HEK293T (cell line): ENCODE measurements around the gene SLAMF9.

Source experiments
- ELF4 ChIP-seq: fragments of 450-650 bp; IDR thresholded peaks from 2 replicates; pipeline ENCODE4 v1.6.1; 2017; ENCODE audit warnings: antibody characterized with exemption
- HDGF ChIP-seq: fragments of 450-650 bp; IDR thresholded peaks from 2 replicates; pipeline ENCODE4 v1.6.1; 2017; ENCODE audit warnings: antibody characterized with exemption, borderline replicate concordance
- SP1 ChIP-seq: fragments of 450-650 bp; IDR thresholded peaks from 2 replicates; pipeline ENCODE4 v1.6.1; 2017
- SUZ12 ChIP-seq: fragments of 450-650 bp; IDR thresholded peaks from 2 replicates; pipeline ENCODE4 v1.6.1; 2016; ENCODE audit warnings: mild to moderate bottlenecking
- TF ChIP-seq, protein P1 (sequence below): fragments of 450-650 bp; IDR thresholded peaks from 2 replicates; pipeline ENCODE4 v1.6.1; 2016

DNA sequence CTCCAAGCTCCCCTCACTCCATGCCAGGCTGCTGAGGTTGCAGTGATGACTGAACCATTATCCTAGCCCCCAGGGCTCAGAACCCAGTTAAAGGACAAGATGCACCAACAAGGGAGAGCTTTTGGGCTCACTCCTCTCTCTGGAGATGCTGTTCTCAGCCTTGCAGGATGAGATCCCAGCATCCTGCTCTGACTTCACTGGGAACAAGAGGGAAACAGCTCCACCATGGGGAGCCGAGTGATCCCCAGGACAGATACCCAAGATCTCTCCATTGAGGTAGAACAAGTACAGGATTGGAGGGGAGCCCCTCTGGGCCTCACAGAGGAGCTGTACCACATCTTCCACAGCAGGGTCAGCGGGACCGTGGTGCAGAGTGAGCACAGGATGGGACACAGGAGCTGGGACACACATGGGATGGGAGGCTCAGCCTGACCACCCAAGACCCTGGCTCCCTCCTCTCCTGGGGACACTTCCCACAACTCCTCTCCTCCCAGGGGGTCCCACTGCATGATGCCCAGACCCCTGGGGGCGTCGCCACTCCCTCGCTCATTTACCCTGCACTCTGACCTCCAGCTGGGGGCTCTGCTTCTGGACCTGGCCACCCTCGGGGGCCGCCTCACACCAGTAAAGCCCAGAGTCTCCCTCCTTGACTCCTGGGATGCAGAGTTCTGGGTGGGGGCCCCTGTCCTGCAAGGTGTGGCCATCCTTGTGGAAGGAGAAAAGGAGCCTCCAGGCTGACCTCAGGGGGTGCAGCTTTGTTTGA, 18.6 kb upstream of the SLAMF9 start:
- TF ChIP-seq SUZ12 (no peak), SP1 (no peak), HDGF (no peak), ELF4 (no peak)
- TF ChIP-seq, protein P1, sequence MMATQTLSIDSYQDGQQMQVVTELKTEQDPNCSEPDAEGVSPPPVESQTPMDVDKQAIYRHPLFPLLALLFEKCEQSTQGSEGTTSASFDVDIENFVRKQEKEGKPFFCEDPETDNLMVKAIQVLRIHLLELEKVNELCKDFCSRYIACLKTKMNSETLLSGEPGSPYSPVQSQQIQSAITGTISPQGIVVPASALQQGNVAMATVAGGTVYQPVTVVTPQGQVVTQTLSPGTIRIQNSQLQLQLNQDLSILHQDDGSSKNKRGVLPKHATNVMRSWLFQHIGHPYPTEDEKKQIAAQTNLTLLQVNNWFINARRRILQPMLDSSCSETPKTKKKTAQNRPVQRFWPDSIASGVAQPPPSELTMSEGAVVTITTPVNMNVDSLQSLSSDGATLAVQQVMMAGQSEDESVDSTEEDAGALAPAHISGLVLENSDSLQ, result no peak
